ENCODE data around the gene OSBPL5.

Gene OSBPL5

GRCh38 chr11:3051196-3052108, 113.7 kb downstream of the OSBPL5 start:
- TF ChIP-seq SIN3A (IDR thresholded peaks at IDR 0.05; ENCODE audit: borderline replicate concordance, insufficient read depth, low read length) (no peak), REST (IDR thresholded peaks at IDR 0.05; ENCODE audit: insufficient read depth in 1 of 2, low read depth in 2 of 2, low read length in 2 of 2) (no peak), POLR2AphosphoS5 (IDR thresholded peaks at IDR 0.05; ENCODE audit: low read depth, low read length) (no peak), TAF1 (IDR thresholded peaks at IDR 0.05; ENCODE audit: borderline replicate concordance, insufficient read depth, low read length) (no peak), FOXP2 (optimal IDR thresholded peaks at IDR 0.05; ENCODE audit: borderline replicate concordance, extremely low read depth, extremely low read length, insufficient read depth) (no peak)

- TF ChIP-seq FOXP2 (optimal IDR thresholded peaks at IDR 0.05; ENCODE audit: borderline replicate concordance, extremely low read depth, extremely low read length, insufficient read depth) (no peak), POLR2AphosphoS5 (IDR thresholded peaks at IDR 0.05; ENCODE audit: low read depth, low read length) (no peak)
These were observed 114.5 kb downstream of the OSBPL5 start for GRCh38 chr11:3050386-3051195.

- TF ChIP-seq TAF1 (IDR thresholded peaks at IDR 0.05; ENCODE audit: borderline replicate concordance, insufficient read depth, low read length) (peak; percentile 34; the same call in 1 of the 2 replicates), FOXP2 (optimal IDR thresholded peaks at IDR 0.05; ENCODE audit: borderline replicate concordance, extremely low read depth, extremely low read length, insufficient read depth) (peak; percentile 68), POLR2AphosphoS5 (IDR thresholded peaks at IDR 0.05; ENCODE audit: low read depth, low read length) (no peak), REST (IDR thresholded peaks at IDR 0.05; ENCODE audit: insufficient read depth in 1 of 2, low read depth in 2 of 2, low read length in 2 of 2) (0 out of 4 replicates have a peak, but pooled peaks of 1 of the 2 experiments have one; percentile 41), SIN3A (IDR thresholded peaks at IDR 0.05; ENCODE audit: borderline replicate concordance, insufficient read depth, low read length) (no peak)
These were observed 115.5 kb downstream of the OSBPL5 start for GRCh38 chr11:3049430-3050243.

- no peak for TF ChIP-seq REST (IDR thresholded peaks at IDR 0.05; ENCODE audit: insufficient read depth in 1 of 2, low read depth in 2 of 2, low read length in 2 of 2)
- no peak for TF ChIP-seq SIN3A (IDR thresholded peaks at IDR 0.05; ENCODE audit: borderline replicate concordance, insufficient read depth, low read length)
- TF ChIP-seq TAF1 (IDR thresholded peaks at IDR 0.05; ENCODE audit: borderline replicate concordance, insufficient read depth, low read length), result no peak
- no peak for TF ChIP-seq POLR2AphosphoS5 (IDR thresholded peaks at IDR 0.05; ENCODE audit: low read depth, low read length)
- no peak for TF ChIP-seq FOXP2 (optimal IDR thresholded peaks at IDR 0.05; ENCODE audit: borderline replicate concordance, extremely low read depth, extremely low read length, insufficient read depth)
These were observed 117.5 kb downstream of the OSBPL5 start for GRCh38 chr11:3047637-3048036.

- TF ChIP-seq TAF1 (IDR thresholded peaks at IDR 0.05; ENCODE audit: borderline replicate concordance, insufficient read depth, low read length), result no peak
- no peak for TF ChIP-seq REST (IDR thresholded peaks at IDR 0.05; ENCODE audit: insufficient read depth in 1 of 2, low read depth in 2 of 2, low read length in 2 of 2)
- no peak for TF ChIP-seq POLR2AphosphoS5 (IDR thresholded peaks at IDR 0.05; ENCODE audit: low read depth, low read length)
- TF ChIP-seq SIN3A (IDR thresholded peaks at IDR 0.05; ENCODE audit: borderline replicate concordance, insufficient read depth, low read length), result no peak
- no peak for TF ChIP-seq FOXP2 (optimal IDR thresholded peaks at IDR 0.05; ENCODE audit: borderline replicate concordance, extremely low read depth, extremely low read length, insufficient read depth)
These were observed 118.5 kb downstream of the OSBPL5 start for GRCh38 chr11:3046641-3047040.

All from PFSK-1 (cell line).